ENCODE data around the gene ETV4. TPM values are rescaled to one million over a fixed set of nuclear protein-coding genes. Genes with fewer than 3 reads are reported as not detected.

The ETV4 gene
- polyA plus RNA-seq, 1 donor from 2014 or later: 0.61 TPM

DNA sequence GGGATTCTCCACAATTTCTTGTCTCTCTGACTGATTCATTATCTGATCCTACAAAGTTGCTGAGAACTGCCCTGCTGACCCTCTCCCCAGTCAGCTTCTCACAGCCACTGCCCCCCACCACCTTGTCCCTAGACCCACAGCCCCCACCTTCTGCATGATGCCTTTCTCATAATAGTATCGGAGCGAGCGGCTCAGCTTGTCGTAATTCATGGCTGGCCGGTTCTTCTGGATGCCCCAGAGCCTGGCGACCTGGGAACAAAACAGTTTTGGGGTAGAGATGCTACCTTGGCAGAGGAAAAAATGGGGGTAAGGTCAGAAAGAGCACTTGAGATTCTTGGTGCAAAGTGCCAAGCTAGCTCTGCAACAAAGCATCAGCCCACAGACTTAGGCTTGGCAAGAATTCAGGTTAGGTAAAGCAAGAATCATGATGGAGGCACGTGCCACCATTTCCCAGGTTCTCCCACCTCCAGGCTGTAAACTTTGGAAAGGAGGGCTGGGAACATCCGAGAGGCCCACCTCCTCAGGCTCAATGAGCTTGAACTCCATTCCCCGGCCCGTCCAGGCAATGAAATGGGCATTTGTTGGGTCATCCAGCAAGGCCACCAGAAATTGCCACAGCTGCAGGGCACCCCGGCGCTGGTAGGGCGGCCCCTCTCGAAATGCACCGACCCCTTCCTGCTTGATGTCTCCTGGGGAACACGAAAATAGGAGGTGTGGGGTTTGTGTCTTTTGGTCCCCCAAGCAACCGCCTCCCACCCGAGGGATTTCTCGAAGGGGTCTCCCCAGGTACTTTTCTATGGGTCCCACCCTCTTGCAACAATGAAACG, 16.9 kb downstream of the ETV4 start:
- H2AFZ ChIP-seq (ENCODE audit: low read depth, low read length): no peak overlapping the region
- H3K9ac ChIP-seq (ENCODE audit: low read length): no peak overlapping the region
- no peaks in the 10 kb centered on the region for H3F3A ChIP-seq (ENCODE audit: insufficient read depth, low read length, poor library complexity, severe bottlenecking)
- H3K9me2 ChIP-seq (ENCODE audit: insufficient read depth, low read length): no peaks in the 10 kb centered on the region
- no peaks in the 10 kb centered on the region for H4K20me1 ChIP-seq (ENCODE audit: insufficient read depth)
- no peaks in the 10 kb centered on the region for H3K79me2 ChIP-seq (replicated peaks; ENCODE audit: insufficient read depth, low read length)
- no peak overlapping the region for H3K4me2 ChIP-seq (ENCODE audit: low read length)
- TF ChIP-seq, protein P1, sequence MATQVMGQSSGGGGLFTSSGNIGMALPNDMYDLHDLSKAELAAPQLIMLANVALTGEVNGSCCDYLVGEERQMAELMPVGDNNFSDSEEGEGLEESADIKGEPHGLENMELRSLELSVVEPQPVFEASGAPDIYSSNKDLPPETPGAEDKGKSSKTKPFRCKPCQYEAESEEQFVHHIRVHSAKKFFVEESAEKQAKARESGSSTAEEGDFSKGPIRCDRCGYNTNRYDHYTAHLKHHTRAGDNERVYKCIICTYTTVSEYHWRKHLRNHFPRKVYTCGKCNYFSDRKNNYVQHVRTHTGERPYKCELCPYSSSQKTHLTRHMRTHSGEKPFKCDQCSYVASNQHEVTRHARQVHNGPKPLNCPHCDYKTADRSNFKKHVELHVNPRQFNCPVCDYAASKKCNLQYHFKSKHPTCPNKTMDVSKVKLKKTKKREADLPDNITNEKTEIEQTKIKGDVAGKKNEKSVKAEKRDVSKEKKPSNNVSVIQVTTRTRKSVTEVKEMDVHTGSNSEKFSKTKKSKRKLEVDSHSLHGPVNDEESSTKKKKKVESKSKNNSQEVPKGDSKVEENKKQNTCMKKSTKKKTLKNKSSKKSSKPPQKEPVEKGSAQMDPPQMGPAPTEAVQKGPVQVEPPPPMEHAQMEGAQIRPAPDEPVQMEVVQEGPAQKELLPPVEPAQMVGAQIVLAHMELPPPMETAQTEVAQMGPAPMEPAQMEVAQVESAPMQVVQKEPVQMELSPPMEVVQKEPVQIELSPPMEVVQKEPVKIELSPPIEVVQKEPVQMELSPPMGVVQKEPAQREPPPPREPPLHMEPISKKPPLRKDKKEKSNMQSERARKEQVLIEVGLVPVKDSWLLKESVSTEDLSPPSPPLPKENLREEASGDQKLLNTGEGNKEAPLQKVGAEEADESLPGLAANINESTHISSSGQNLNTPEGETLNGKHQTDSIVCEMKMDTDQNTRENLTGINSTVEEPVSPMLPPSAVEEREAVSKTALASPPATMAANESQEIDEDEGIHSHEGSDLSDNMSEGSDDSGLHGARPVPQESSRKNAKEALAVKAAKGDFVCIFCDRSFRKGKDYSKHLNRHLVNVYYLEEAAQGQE (IDR thresholded peaks at IDR 0.05; ENCODE audit: borderline replicate concordance): no peak
- TF ChIP-seq EZH2 (IDR thresholded peaks at IDR 0.05; ENCODE audit: borderline replicate concordance, insufficient read depth, low read length, poor library complexity, severe bottlenecking): no peak
- TF ChIP-seq RAD21 (conservative IDR thresholded peaks at IDR 0.05): no peak
- no peak for TF ChIP-seq TAF1 (IDR thresholded peaks at IDR 0.05; ENCODE audit: low read depth)
- TF ChIP-seq POLR2AphosphoS5 (IDR thresholded peaks at IDR 0.05): no peak
- TF ChIP-seq SMC3 (conservative IDR thresholded peaks at IDR 0.05; ENCODE audit: poor library complexity): no peak
- TF ChIP-seq, protein P2, sequence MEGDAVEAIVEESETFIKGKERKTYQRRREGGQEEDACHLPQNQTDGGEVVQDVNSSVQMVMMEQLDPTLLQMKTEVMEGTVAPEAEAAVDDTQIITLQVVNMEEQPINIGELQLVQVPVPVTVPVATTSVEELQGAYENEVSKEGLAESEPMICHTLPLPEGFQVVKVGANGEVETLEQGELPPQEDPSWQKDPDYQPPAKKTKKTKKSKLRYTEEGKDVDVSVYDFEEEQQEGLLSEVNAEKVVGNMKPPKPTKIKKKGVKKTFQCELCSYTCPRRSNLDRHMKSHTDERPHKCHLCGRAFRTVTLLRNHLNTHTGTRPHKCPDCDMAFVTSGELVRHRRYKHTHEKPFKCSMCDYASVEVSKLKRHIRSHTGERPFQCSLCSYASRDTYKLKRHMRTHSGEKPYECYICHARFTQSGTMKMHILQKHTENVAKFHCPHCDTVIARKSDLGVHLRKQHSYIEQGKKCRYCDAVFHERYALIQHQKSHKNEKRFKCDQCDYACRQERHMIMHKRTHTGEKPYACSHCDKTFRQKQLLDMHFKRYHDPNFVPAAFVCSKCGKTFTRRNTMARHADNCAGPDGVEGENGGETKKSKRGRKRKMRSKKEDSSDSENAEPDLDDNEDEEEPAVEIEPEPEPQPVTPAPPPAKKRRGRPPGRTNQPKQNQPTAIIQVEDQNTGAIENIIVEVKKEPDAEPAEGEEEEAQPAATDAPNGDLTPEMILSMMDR (IDR thresholded peaks at IDR 0.05; ENCODE audit: poor library complexity, severe bottlenecking): no peak
- TF ChIP-seq MXI1 (conservative IDR thresholded peaks at IDR 0.05; ENCODE audit: poor library complexity, severe bottlenecking): no peak
- no peak for TF ChIP-seq EP300 (conservative IDR thresholded peaks at IDR 0.05; ENCODE audit: poor library complexity, severe bottlenecking)
- no peak overlapping the region for H3K27ac ChIP-seq (ENCODE audit: low read length)
- H3K27me3 ChIP-seq (ENCODE audit: insufficient read depth, low read depth, low read length): no peaks in the 10 kb centered on the region
- no peaks in the 10 kb centered on the region for H3K9me3 ChIP-seq (ENCODE audit: low read length)
- H3K36me3 ChIP-seq (ENCODE audit: insufficient read depth, low read length): no peaks in the 10 kb centered on the region
- H3K4me3 ChIP-seq (ENCODE audit: low read length): no peak overlapping the region

GRCh38 chr17:43528319-43528987, 17.7 kb downstream of the ETV4 start:
- Histone ChIP-seq H3K9ac (ENCODE audit: low read length) (no peak overlapping the region), H3K27me3 (ENCODE audit: insufficient read depth, low read depth, low read length) (no peaks in the 10 kb centered on the region), H2AFZ (ENCODE audit: low read depth, low read length) (no peak overlapping the region), H3F3A (ENCODE audit: insufficient read depth, low read length, poor library complexity, severe bottlenecking) (no peaks in the 10 kb centered on the region), H3K4me3 (ENCODE audit: low read length) (no peak overlapping the region), H3K27ac (ENCODE audit: low read length) (no peak overlapping the region), H4K20me1 (ENCODE audit: insufficient read depth) (no peaks in the 10 kb centered on the region), H3K9me3 (ENCODE audit: low read length) (no peaks in the 10 kb centered on the region), H3K36me3 (ENCODE audit: insufficient read depth, low read length) (no peaks in the 10 kb centered on the region), H3K79me2 (replicated peaks; ENCODE audit: insufficient read depth, low read length) (no peaks in the 10 kb centered on the region), H3K4me2 (ENCODE audit: low read length) (no peak overlapping the region), H3K9me2 (ENCODE audit: insufficient read depth, low read length) (no peaks in the 10 kb centered on the region)
- TF ChIP-seq MXI1 (conservative IDR thresholded peaks at IDR 0.05; ENCODE audit: poor library complexity, severe bottlenecking) (no peak), SMC3 (conservative IDR thresholded peaks at IDR 0.05; ENCODE audit: poor library complexity) (no peak), EZH2 (IDR thresholded peaks at IDR 0.05; ENCODE audit: borderline replicate concordance, insufficient read depth, low read length, poor library complexity, severe bottlenecking) (no peak)
- TF ChIP-seq, protein P1 (IDR thresholded peaks at IDR 0.05; ENCODE audit: borderline replicate concordance): no peak

All from neural cell (in vitro differentiated cells).